Stimulated activated CD4-positive, alpha-beta T cell treated with anti-CD3 and anti-CD28 coated beads, Interleukin-1b, Interleukin-23, amount 100 ng/mL, for 24 hours (primary cell): ENCODE data around the gene USP46.

Experiments
- DNase-seq, 4 experiments: peaks; one replicate each; pipeline ENCODE4 v3.0.0-alpha.2; 2020; ENCODE audit warnings: low read depth in 4 of 4, low spot score in 1 of 4

Gene USP46

DNA sequence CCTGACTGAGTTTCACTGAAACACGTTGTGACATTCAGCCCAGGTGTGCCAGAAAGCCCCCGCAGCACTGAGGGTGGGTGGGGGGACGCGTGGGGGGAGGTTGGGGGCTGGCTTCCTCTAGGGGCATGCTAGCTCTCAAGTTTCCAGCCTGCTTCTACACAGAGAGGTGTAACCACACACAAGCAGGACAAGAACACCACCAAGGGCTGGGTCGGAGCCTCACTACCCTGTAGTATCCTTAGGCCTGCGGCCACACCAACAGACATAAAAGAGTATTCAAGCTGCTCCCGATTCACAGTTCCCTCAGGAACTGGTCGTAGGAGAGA is 1.8 kb downstream of the USP46 start:
- DNase-seq = no peak

DNA sequence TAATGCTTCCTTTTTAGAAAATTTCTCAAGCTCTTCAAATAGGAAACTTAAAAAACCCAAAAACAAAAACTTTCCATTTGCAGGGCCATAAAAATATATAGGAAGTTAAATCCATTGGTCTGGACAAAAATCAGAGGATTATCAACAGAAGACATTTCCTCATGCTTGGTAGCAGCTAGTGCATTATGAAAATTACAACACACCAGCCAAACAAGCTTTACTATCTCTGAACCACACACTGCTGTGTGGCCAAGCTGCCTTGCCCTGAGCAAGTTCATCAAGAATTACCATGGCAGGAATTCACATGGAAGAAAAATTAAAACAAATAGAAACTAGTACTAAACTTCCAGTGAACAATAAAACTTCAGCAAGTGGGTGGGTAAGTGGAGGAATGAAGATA is 3.6 kb downstream of the USP46 start:
- no peak for DNase-seq

DNA sequence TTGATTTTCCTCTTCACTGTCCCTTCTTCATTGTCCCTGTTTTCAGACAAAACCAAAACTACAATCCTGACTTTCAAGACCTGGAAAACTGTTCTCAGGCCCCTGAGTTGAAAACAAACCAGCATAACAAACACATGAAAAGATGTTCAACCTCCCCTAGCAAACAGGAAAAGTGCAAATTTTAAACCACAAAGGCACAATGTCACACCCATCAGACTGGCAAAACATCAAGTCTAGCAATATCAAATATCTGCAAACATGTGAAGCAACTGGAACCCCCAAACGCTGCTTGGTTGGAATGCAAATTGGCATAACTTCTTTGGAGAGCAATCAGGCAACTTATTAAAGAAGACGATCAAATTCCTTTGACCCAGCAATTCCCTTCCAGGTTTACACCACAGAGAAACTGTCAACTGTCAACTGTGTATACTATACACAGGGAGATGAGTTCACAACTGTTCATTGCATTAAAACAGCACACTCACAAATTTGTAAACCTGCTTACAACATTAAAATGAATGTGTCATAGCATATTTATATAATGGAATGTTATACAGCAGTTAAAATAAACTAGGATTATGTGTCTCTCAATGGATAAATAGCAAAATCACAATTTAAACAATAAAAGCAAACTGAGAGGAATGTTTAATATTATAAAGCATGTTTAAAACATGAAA is 7.0 kb downstream of the USP46 start:
- no peak for DNase-seq

DNA sequence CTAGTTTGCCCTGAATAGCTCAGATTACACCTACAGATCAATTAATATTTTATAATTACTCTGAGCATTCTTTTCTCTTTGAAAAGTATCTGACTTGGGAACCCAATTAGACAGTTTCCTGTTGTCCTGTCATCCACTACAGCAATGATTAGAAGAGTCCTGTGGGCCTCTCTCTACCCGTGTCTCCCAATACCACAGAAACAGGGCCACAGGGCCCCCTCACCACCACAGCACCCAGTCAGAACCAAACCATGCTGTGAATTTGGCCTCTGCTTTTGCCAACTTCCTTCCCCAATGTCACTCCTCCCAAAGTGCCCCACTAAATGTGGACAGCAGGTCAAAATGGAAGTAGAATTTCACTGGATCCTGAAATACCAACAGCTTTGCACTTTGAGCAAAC is 10.3 kb downstream of the USP46 start:
- no peak for DNase-seq

DNA sequence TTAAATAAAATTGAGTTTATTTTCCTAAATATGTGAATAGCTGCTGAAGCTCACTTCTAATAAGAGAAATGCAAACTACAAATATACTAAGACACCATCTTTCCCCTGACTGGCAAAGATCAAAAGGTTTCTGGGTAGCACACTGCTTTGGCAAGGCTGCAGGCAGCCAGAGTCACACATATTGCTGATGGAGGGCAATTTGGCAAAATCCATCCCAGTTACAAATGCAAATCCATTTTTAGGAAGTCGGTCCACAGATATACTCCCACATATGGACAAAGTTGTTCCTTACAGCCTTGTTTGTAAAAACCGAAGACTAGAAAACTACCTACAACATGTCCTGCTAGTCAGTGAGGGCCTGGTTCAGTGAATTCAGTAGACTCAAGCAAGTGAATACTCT is 12.4 kb downstream of the USP46 start:
- DNase-seq = no peak

DNA sequence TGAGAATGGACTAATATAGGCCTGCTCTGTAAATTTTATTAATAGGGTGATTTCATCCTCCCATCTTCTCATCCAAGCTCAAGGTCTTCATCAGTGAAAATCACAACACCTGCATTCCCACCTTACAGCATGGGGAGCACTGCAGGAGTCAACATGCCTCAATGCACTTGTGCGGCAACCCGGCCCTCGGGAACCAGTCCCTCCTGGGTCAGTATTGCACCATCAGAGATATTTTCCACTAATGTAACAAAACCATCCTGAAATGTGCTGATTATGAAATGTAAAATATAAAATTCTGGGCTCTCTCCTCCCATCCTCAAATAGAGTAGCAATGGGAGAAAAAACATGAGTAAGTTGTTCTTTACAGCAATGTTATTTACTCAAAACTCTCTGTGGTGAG is 13.0 kb downstream of the USP46 start:
- DNase-seq = no peak

DNA sequence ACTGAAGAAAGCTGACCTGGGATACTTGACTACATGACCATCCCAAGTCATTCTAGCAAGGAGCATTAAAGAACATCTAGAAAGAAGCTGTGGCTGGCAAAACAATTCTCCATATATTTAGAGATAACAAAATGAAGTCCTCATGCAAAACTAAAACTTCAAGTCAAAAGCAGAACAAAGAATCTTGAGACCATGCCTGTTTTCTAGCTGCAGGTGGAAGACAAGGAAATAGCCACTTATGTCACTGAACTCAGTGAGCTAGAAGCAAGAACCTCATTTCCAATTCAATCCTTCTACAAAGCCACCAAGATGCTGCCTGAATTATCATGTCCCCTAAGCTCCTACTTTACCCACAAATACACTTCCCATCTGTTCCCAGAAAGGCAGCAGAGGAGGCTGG is 13.8 kb downstream of the USP46 start:
- no peak for DNase-seq

DNA sequence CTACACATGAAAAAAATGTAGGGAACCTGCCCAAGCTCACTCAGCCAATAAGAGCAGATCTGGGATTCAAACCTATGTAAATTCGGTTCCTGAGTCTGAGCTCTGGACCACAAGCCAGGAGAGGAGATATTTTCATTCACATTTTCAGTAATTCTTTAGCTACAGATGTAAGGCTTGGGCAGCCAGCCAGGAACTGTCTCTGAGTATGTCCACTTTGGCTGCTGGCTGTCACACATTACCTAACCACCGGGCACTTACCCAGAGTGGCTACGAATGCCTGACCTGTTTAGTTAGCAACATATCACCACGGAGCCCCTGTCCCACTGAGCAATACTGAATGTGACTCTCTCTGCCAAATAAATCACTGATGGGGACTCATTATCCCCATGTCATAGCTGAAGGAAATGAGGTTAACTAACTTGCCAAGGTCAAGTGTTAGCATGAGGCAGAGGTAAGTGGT is 15.3 kb downstream of the USP46 start:
- DNase-seq = no peak

DNA sequence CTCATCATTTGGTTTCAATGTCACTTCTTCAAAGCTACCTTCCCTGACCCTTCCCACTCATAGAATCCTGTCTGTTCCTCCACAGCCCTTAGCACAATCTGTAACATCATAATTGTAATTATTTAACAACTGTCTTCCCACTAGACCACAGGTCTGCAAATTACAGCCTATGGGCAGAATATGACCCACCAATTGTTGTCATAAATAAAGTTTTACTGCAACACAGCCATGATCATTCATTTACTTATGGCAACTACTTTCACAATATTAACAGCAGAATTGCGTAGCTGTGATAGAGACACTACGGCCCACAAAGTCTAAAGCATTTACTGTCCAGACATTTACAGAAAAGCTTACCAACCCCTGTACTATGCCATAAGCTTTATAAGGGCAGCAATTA is 15.9 kb downstream of the USP46 start:
- no peak for DNase-seq

DNA sequence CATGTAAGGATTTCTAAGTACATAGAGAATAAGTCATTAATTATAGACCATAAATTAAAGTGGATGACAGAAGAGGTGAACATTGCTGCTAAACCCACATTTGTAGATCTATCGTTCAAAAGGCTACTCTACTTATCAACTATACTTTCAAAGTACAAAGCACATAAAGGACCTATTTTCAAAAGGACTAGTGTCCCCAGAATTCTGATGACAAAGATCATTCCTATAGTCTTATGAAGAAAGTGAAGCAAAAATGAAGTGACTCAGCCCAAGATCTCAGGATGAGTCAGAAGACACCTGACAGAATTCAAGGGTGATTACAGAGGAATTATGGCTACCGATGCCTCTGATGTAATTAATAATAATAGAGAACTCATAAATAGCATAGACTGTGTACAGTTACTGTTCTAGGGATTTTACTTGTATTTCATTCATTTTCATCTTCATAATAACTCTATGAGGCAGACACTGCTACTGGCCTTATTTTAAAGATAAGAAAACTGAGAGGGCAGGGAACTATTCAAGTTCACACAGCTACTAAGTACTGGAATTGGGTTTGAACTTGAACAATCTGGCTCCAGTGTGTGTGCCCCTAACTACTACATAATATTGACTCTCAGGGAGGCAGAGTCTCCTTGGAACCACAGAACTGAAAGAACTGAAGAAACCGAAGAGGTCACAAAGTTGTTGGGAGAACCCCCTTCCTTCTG is 17.1 kb downstream of the USP46 start:
- DNase-seq = no peak

DNA sequence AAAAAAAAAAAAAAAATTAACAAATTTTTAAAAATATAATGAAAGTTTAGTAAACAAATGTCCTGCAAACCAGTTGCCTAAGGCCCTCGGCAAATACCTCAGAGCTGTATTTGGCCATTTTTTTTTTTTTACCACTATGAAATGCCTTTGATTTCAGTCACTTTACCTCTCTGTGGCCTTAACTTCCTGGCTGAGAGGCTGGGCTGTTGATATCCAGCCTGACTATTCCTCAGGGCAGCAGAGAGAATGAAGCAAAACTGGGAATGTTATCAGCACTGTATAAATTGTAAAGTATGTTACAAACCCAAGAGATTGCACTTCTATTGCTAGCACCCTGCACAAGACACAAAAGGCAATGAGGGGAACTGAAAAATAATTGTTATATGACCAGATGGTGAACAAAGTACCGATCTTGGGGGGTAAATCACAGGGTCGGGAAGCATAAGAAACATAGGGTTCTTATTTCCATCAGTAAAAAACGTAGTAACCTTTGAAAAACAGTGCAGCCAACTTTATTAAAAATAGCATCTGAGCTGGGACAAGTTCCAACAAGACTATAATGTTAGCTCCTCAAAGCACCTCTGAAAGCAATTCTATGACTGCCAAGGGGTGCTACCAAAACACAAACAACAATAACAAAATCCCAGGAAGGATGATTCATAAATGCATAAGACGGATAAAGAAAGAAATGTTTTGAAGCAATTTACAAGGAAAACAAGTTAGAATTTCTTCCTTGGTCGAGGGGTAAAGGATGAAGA is 18.1 kb downstream of the USP46 start:
- DNase-seq = no peak

DNA sequence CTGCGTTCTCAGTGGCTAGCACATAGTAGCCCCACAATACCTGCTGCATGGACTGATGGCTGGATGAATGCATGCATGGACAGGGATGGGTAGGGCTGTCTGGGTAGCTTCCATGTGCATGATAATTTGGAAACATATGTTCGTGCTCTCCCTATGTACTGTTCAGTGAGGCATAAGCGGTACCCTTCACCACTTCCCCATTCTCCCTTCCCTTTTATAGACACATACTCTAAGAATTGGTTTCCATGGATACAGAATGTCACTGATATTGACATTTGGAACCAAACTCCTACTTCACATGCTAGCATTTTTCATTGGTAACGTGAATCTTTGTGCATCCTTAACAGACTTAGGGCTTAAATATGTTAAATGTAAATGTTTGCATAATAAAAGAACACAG is 20.4 kb downstream of the USP46 start:
- no peak for DNase-seq

DNA sequence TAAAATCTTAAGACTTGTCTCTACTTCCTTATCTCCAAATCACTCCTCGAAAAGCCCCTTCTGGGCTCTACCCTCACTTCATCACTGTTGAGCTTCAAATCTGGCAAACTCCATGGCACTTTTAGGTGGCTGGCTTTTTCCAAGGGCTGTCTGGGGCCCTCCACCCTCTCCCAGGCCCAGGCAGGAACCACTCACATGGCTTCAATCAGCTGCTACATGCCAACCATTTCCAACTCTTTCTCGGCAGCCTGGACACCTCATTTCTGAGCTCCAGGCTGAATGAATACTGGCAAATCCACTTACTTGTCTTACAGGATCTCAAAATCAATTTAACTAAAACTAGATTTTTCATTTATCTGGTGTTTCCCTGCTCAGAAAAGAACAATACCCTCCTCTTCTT is 22.0 kb downstream of the USP46 start:
- no peak for DNase-seq

DNA sequence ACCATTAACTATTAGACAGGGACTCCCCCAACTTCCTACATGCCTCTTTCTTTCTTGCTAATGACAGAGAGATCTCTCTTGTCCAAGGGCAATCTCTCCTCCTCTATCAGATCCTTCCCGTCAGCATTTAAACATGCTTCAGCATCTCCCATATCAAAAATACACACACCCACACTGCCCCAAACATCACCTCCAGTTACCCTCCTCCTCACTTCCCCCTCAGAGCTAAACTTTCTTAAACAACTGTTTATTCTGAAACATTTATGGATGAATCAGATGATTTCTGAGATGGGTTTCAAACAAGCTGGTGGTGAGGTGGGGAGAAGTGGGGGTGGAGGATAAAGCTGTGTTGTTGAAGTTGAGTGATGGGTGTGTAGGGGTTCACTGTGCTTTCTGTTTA is 23.5 kb downstream of the USP46 start:
- DNase-seq = no peak

DNA sequence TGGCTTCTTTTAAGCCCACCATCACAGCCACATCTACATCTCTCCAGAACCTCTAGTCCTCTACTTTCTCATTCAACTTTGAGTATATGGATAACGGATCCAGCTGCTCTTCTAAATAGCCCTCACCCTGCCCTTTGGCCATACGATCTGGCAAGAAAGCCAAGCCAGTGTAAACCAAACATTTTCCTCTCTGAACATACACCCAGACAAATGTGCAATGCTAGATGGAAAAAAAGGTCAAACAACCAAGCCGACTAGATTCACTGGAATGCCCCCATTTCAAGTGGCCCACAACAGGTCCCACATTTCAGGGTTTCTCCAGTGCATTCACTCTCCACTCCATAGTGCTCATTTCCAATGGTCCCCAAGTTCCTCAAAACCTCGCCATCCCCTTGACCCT is 24.0 kb downstream of the USP46 start:
- DNase-seq = no peak

DNA sequence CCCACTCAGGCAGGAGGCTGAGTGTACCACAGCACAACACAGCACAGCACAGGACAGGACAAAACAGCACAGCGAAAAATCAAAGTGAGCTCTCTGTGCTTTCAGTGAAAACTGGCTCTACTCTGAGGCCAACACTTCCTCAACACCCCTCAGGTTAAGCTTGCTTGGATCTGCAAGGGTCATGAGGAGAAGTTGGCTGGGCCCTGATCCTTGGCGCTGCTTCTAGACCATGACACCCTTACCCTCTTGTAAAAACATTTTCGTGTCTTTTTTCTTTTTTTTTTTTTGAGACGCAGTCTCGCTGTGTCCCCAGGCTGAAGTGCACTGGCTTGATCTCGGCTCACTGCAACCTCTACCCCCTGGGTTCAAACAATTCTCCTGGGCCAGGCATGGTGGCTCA is 25.3 kb downstream of the USP46 start:
- no peak for DNase-seq

DNA sequence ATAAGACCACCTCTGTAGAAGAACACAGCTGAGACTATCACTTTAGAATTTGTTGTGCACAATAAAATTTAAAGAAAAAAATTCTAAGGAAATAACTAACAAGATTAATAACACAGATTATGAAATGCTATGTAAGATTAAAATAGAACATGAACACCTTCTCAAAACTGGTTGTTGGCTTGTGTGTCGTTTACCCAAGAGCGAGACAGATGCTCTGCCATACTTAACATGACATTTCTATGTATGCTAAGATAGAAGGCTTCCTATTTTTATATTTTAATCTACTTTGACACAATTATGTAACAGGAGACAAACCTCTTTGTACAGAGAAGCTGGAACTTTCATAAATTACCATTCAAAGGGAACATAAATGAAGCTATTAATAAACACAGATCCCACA is 30.1 kb downstream of the USP46 start:
- no peak for DNase-seq

DNA sequence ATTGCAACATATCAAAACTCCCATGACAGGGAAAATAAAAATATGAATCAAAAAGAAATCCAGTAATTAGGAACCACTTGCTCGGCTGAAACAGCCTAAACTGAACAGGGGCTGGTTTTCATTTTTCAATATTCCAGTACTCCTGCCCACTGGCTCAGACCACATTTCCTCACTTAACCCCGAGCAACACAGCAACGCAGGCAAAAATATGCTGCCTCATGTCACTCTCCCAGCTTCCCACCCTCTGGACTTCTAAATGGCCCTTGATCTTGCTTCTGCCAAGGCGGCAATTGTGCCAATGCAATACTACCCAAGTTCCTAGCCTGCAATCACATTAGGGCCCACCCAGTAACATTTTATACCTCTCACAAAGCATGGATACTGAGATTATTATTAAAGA is 30.6 kb downstream of the USP46 start:
- DNase-seq = no peak

DNA sequence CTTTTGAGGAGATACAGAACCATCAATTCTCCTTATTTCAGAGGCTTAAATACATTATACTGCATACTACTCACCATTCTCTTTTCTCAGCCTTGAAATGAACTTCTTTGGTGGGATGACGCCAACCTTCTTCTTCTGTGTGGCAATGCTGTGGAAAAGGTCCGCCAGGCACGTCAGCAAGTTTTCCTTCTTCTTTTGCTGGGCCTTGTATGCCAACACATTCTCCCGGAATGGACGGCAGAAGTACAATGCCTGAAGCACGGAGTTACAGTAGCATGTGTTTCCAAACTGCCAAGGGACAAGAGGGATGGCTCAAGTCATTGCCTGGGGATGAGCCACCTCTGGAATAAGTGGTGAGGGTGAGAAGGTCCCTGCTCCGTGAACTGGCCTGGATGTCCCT is 31.2 kb downstream of the USP46 start:
- DNase-seq = no peak

DNA sequence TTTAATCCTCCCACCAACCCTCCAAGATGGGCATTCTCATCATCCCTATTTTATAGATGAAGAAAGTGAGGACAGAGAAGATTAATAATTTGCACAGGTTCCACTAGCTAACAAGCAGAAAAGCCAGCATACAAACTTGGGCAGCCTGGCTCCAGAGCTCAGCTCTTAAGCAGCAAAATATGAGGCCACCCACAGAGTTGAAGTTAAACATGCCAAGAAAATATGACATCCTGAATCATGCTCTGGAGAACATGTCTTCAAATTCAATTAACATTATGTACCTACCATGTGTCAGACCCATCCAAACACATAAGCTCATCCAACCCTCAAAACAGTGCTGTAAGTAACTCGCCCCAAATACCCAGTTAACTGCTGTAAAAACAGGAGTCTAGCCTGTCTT is 33.9 kb downstream of the USP46 start:
- DNase-seq = no peak

DNA sequence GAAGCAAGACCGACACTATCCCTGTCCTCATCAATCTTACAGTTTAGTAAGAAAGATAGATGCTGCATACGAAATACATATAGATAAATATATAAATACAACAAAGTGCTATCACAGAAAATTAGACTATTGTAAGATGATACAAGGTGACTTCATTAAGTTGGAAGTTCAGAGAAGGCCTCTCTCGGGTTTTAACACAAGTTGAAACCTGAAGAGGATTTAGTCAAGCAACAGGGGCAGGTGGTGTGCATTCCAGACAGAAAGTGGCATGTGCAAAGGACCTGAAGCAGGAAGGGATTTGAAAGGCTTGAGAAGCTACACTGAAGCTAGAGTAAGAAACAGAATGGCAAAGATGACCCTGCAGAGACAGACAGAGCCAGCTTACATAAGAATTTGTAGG is 36.5 kb downstream of the USP46 start:
- no peak for DNase-seq

DNA sequence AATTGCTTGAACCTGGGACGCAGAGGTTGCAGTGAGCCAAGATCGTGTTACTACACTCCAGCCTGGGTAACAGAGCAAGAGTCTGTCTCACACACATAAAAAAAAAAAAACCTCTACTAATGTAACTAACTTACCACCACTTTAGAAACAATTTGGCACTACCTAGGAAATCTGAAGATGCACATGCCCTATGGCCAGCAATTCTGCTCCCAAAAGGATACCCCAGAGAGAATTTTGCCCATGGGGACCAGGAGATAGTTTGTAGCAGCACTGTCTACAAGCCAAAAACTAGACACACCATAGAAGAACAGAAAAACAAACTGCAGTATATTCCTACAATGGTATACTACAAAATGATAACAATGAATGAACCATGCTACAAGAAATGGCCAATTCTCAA is 37.5 kb downstream of the USP46 start:
- DNase-seq = no peak

DNA sequence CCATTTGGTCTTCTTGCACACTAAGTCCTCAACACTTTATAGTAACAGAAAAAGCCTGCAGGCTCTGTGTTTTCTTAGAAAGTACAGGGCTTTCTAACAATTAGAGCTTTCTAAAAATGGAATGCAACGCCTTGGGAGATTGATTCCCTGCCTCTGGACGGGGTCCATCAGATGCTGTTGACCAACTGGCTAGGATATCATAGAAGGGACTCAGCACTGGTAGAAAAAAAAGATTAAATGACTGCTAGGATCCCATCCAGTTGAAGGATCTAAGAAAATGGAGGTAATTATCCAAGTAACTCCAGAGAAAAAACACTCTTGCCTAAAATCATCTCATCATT is 39.5 kb downstream of the USP46 start:
- DNase-seq = no peak
